Measurements from ENCODE around the gene GEMIN5. TPM values are rescaled to one million over a fixed set of nuclear protein-coding genes. Genes with fewer than 3 reads are reported as not detected.

The GEMIN5 gene
- total and polyA plus RNA-seq, 2 of the 13 experiments (the other 11 are each of a cell fraction or from before 2014, with no cell fraction given): 6.6 to 28.6 TPM

DNA sequence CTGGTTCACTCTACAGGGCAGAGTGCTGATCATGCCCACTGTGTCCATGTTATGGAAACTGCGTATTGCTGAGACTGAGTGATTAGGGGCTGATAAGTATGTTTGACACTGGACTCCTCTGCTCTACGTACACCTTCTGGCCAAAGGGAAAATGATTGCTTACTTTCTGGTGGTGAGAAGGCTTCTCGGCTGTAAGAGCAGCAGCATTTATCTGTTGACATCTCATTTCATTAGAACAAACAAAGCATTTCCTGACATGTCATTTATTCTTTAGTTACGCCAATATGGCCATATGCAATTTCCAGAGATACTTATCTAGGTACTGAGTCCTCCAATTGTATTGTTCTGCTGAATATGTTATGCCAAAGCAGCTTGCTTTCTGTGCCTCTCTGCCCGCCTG is 93.2 kb downstream of the GEMIN5 start (continued):
- TF ChIP-seq, protein P1, sequence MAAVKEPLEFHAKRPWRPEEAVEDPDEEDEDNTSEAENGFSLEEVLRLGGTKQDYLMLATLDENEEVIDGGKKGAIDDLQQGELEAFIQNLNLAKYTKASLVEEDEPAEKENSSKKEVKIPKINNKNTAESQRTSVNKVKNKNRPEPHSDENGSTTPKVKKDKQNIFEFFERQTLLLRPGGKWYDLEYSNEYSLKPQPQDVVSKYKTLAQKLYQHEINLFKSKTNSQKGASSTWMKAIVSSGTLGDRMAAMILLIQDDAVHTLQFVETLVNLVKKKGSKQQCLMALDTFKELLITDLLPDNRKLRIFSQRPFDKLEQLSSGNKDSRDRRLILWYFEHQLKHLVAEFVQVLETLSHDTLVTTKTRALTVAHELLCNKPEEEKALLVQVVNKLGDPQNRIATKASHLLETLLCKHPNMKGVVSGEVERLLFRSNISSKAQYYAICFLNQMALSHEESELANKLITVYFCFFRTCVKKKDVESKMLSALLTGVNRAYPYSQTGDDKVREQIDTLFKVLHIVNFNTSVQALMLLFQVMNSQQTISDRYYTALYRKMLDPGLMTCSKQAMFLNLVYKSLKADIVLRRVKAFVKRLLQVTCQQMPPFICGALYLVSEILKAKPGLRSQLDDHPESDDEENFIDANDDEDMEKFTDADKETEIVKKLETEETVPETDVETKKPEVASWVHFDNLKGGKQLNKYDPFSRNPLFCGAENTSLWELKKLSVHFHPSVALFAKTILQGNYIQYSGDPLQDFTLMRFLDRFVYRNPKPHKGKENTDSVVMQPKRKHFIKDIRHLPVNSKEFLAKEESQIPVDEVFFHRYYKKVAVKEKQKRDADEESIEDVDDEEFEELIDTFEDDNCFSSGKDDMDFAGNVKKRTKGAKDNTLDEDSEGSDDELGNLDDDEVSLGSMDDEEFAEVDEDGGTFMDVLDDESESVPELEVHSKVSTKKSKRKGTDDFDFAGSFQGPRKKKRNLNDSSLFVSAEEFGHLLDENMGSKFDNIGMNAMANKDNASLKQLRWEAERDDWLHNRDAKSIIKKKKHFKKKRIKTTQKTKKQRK (IDR thresholded peaks at IDR 0.05; ENCODE audit: low read length): no peak
- TF ChIP-seq HOXA5 (CRISPR knock-in tag; IDR thresholded peaks at IDR 0.05): no peak
- TF ChIP-seq KLF12 (CRISPR knock-in tag; IDR thresholded peaks at IDR 0.05; ENCODE audit: borderline replicate concordance): no peak
- no peak for TF ChIP-seq ZC3H4 (CRISPR knock-in tag; IDR thresholded peaks at IDR 0.05; ENCODE audit: borderline replicate concordance)
- no peak for TF ChIP-seq STAG1 (CRISPR knock-in tag; IDR thresholded peaks at IDR 0.05)
- TF ChIP-seq ZNF616 (CRISPR knock-in tag; IDR thresholded peaks at IDR 0.05; ENCODE audit: low read depth): no peak
- TF ChIP-seq SNAPC4 (CRISPR knock-in tag; IDR thresholded peaks at IDR 0.05): no peak
- no peak for TF ChIP-seq ZNF556 (CRISPR knock-in tag; IDR thresholded peaks at IDR 0.05; ENCODE audit: borderline replicate concordance)
- TF ChIP-seq GLMP (CRISPR knock-in tag; IDR thresholded peaks at IDR 0.05; ENCODE audit: borderline replicate concordance): no peak
- TF ChIP-seq ZNF460 (CRISPR knock-in tag; IDR thresholded peaks at IDR 0.05; ENCODE audit: borderline replicate concordance): no peak
- no peak for TF ChIP-seq RAD51 (IDR thresholded peaks at IDR 0.05; ENCODE audit: borderline replicate concordance)
- TF ChIP-seq FOXP1 (IDR thresholded peaks at IDR 0.05): no peak
- TF ChIP-seq FOXP1 (CRISPR knock-in tag; IDR thresholded peaks at IDR 0.05): peak; percentile 77; the same call in 1 of the 2 replicates
- TF ChIP-seq, protein P2, sequence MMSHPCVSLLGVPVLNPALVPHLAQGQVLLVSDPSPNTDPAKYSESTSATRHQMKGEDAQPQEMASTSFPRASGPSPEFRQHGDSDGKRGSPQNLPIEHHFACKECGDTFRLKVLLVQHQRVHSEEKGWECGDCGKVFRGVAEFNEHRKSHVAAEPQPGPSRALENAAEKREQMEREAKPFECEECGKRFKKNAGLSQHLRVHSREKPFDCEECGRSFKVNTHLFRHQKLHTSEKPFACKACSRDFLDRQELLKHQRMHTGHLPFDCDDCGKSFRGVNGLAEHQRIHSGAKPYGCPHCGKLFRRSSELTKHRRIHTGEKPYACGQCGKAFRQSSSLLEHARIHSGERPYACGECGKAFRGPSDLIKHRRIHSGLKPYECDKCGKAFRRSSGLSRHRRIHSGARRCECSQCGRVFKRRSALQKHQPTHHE (CRISPR knock-in tag; IDR thresholded peaks at IDR 0.05; ENCODE audit: borderline replicate concordance): no peak
- no peak for TF ChIP-seq SMAD9 (CRISPR knock-in tag; IDR thresholded peaks at IDR 0.05)
- no peak for TF ChIP-seq ZNF138 (CRISPR knock-in tag; IDR thresholded peaks at IDR 0.05; ENCODE audit: low read depth)
- no peak for TF ChIP-seq USF2 (IDR thresholded peaks at IDR 0.05; ENCODE audit: low read depth, low read length)
- TF ChIP-seq USF2 (CRISPR knock-in tag; IDR thresholded peaks at IDR 0.05; ENCODE audit: borderline replicate concordance): no peak

Data from HepG2 (cell line).